ENCODE data around the gene CACNA1A.
A peak's percentile ranks its signal among the peaks of the same experiment; 100 is the strongest.
"Not testable (repeated sequence)": the region's sequence is repeated elsewhere in the genome, so short reads cannot be mapped to it uniquely, and the experiment has no call there.

Gene CACNA1A

GRCh38 chr19:13166151-13166550 is 340.1 kb downstream of the CACNA1A start:
- not testable (repeated sequence) for H3K23ac ChIP-seq (ENCODE audit: low read length); H3K14ac ChIP-seq (ENCODE audit: low read length); H3K79me2 ChIP-seq (ENCODE audit: control insufficient read depth, insufficient read depth, low read length, poor library complexity); H2AK5ac ChIP-seq (ENCODE audit: low read length); H3K27ac ChIP-seq (ENCODE audit: low read depth, low read length); H3K36me3 ChIP-seq (ENCODE audit: control insufficient read depth in 1 of 2, insufficient read depth in 2 of 2, low read length in 2 of 2); DNase-seq; H3K4ac ChIP-seq (ENCODE audit: low read depth, low read length); H3K4me2 ChIP-seq (ENCODE audit: low read length); H3K9ac ChIP-seq (ENCODE audit: low read length); H4K12ac ChIP-seq (ENCODE audit: low read depth, low read length); H2AFZ ChIP-seq (ENCODE audit: insufficient read depth, low read length, poor library complexity); H4K8ac ChIP-seq (ENCODE audit: low read depth, low read length); H3K9me3 ChIP-seq (ENCODE audit: insufficient read depth, low read depth, low read length); H3K27me3 ChIP-seq (ENCODE audit: insufficient read depth, low read length); H3K4me3 ChIP-seq (ENCODE audit: low read depth, low read length)
- peaks cover 68% of the 10 kb centered on the region for H3K79me1 ChIP-seq (ENCODE audit: low read length)
- peak overlapping the region; percentile 74 for H3K18ac ChIP-seq (ENCODE audit: low read length)
- H2BK5ac ChIP-seq (ENCODE audit: low read depth, low read length, poor library complexity): peak overlapping the region; percentile 85
- no CpG with 5 or more reads among the region's 3 CpGs for WGBS (ENCODE audit: extremely low coverage, insufficient coverage, insufficient read length)
- H3K4me1 ChIP-seq (ENCODE audit: control insufficient read depth in 1 of 2, insufficient read depth in 2 of 2, low read length in 2 of 2): peaks cover 47% of the 10 kb centered on the region in 2 experiments
- H4K91ac ChIP-seq (ENCODE audit: low read depth, low read length): peak overlapping the region; percentile 94
- H2BK120ac ChIP-seq (ENCODE audit: insufficient read depth, low read length, poor library complexity): peak overlapping the region; percentile 97
- H2BK12ac ChIP-seq (ENCODE audit: low read length): peak overlapping the region; percentile 85

GRCh38 chr19:13165162-13165997 is 340.9 kb downstream of the CACNA1A start:
- peak overlapping the region; percentile 94 for H4K91ac ChIP-seq (ENCODE audit: low read depth, low read length)
- H3K23ac ChIP-seq (ENCODE audit: low read length): no peak overlapping the region
- no peaks in the 10 kb centered on the region for H3K9me3 ChIP-seq (ENCODE audit: insufficient read depth, low read depth, low read length)
- peak in 1 of 2 donors; percentile 26 for DNase-seq
- H3K14ac ChIP-seq (ENCODE audit: low read length): peak overlapping the region; percentile 93
- peak overlapping the region; percentile 96 for H3K27ac ChIP-seq (ENCODE audit: low read depth, low read length)
- peak overlapping the region; percentile 97 for H2BK120ac ChIP-seq (ENCODE audit: insufficient read depth, low read length, poor library complexity)
- H4K8ac ChIP-seq (ENCODE audit: low read depth, low read length): peak overlapping the region; percentile 96
- H3K4me3 ChIP-seq (ENCODE audit: low read depth, low read length): no peak overlapping the region
- peaks cover 10% of the 10 kb centered on the region for H3K79me2 ChIP-seq (ENCODE audit: control insufficient read depth, insufficient read depth, low read length, poor library complexity)
- no peaks in the 10 kb centered on the region for H3K27me3 ChIP-seq (ENCODE audit: insufficient read depth, low read length)
- no peaks in the 10 kb centered on the region for H3K36me3 ChIP-seq (ENCODE audit: control insufficient read depth in 1 of 2, insufficient read depth in 2 of 2, low read length in 2 of 2)
- H3K79me1 ChIP-seq (ENCODE audit: low read length): peaks cover 67% of the 10 kb centered on the region
- peak overlapping the region; percentile 85 for H2BK12ac ChIP-seq (ENCODE audit: low read length)
- peak overlapping the region; percentile 94 for H2BK5ac ChIP-seq (ENCODE audit: low read depth, low read length, poor library complexity)
- H3K4ac ChIP-seq (ENCODE audit: low read depth, low read length): peak overlapping the region; percentile 75
- no peak overlapping the region for H3K9ac ChIP-seq (ENCODE audit: low read length)
- H3K4me2 ChIP-seq (ENCODE audit: low read length): no peak overlapping the region
- WGBS (ENCODE audit: extremely low coverage, insufficient coverage, insufficient read length): no CpG with 5 or more reads among the region's 19 CpGs
- H4K12ac ChIP-seq (ENCODE audit: low read depth, low read length): peak overlapping the region; percentile 12
- peak overlapping the region; percentile 87 for H2AK5ac ChIP-seq (ENCODE audit: low read length)
- H3K18ac ChIP-seq (ENCODE audit: low read length): peak overlapping the region; percentile 94
- H3K4me1 ChIP-seq (ENCODE audit: control insufficient read depth in 1 of 2, insufficient read depth in 2 of 2, low read length in 2 of 2): peaks cover 44 to 46% of the 10 kb centered on the region in 2 experiments
- H2AFZ ChIP-seq (ENCODE audit: insufficient read depth, low read length, poor library complexity): peak overlapping the region; percentile 41

GRCh38 chr19:13164343-13165161 is 341.7 kb downstream of the CACNA1A start:
- Histone ChIP-seq H4K12ac (ENCODE audit: low read depth, low read length) (peak overlapping the region; percentile 12), H2BK120ac (ENCODE audit: insufficient read depth, low read length, poor library complexity) (peak overlapping the region; percentile 91), H4K91ac (ENCODE audit: low read depth, low read length) (peak overlapping the region; percentile 94), H3K4me1 (ENCODE audit: control insufficient read depth in 1 of 2, insufficient read depth in 2 of 2, low read length in 2 of 2) (peaks cover 37 to 42% of the 10 kb centered on the region in 2 experiments), H2BK5ac (ENCODE audit: low read depth, low read length, poor library complexity) (peak overlapping the region; percentile 94), H3K4ac (ENCODE audit: low read depth, low read length) (peak overlapping the region; percentile 75), H3K27me3 (ENCODE audit: insufficient read depth, low read length) (no peaks in the 10 kb centered on the region), H3K9ac (ENCODE audit: low read length) (no peak overlapping the region), H3K4me2 (ENCODE audit: low read length) (peak overlapping the region; percentile 50), H2AFZ (ENCODE audit: insufficient read depth, low read length, poor library complexity) (peak overlapping the region; percentile 41), H3K79me1 (ENCODE audit: low read length) (peaks cover 61% of the 10 kb centered on the region), H3K14ac (ENCODE audit: low read length) (peak overlapping the region; percentile 93), H3K79me2 (ENCODE audit: control insufficient read depth, insufficient read depth, low read length, poor library complexity) (peaks cover 10% of the 10 kb centered on the region), H3K36me3 (ENCODE audit: control insufficient read depth in 1 of 2, insufficient read depth in 2 of 2, low read length in 2 of 2) (no peaks in the 10 kb centered on the region), H3K18ac (ENCODE audit: low read length) (peak overlapping the region; percentile 95), H3K4me3 (ENCODE audit: low read depth, low read length) (peak overlapping the region; percentile 10), H3K9me3 (ENCODE audit: insufficient read depth, low read depth, low read length) (no peaks in the 10 kb centered on the region), H3K27ac (ENCODE audit: low read depth, low read length) (peak overlapping the region; percentile 96), H2BK12ac (ENCODE audit: low read length) (peak overlapping the region; percentile 82), H4K8ac (ENCODE audit: low read depth, low read length) (peak overlapping the region; percentile 96), H2AK5ac (ENCODE audit: low read length) (peak overlapping the region; percentile 86), H3K23ac (ENCODE audit: low read length) (no peak overlapping the region)
- DNase-seq: peak; percentile 31 to 36
- no CpG with 5 or more reads among the region's 19 CpGs for WGBS (ENCODE audit: extremely low coverage, insufficient coverage, insufficient read length)

- peak overlapping the region; percentile 97 for H4K8ac ChIP-seq (ENCODE audit: low read depth, low read length)
- peak overlapping the region; percentile 84 for H2AFZ ChIP-seq (ENCODE audit: insufficient read depth, low read length, poor library complexity)
- H3K4me3 ChIP-seq (ENCODE audit: low read depth, low read length): peak overlapping the region; percentile 10
- DNase-seq: peak; percentile 79 to 81
- peak overlapping the region; percentile 100 for H2BK120ac ChIP-seq (ENCODE audit: insufficient read depth, low read length, poor library complexity)
- H3K9me3 ChIP-seq (ENCODE audit: insufficient read depth, low read depth, low read length): no peaks in the 10 kb centered on the region
- no peak overlapping the region for H3K9ac ChIP-seq (ENCODE audit: low read length)
- H3K23ac ChIP-seq (ENCODE audit: low read length): no peak overlapping the region
- no CpG with 5 or more reads among the region's 20 CpGs for WGBS (ENCODE audit: extremely low coverage, insufficient coverage, insufficient read length)
- peak overlapping the region; percentile 98 for H3K14ac ChIP-seq (ENCODE audit: low read length)
- H3K27ac ChIP-seq (ENCODE audit: low read depth, low read length): peak overlapping the region; percentile 96
- H4K12ac ChIP-seq (ENCODE audit: low read depth, low read length): peak overlapping the region; percentile 95
- peaks cover 55% of the 10 kb centered on the region for H3K79me1 ChIP-seq (ENCODE audit: low read length)
- H3K27me3 ChIP-seq (ENCODE audit: insufficient read depth, low read length): no peaks in the 10 kb centered on the region
- peaks cover 10% of the 10 kb centered on the region for H3K79me2 ChIP-seq (ENCODE audit: control insufficient read depth, insufficient read depth, low read length, poor library complexity)
- H3K4ac ChIP-seq (ENCODE audit: low read depth, low read length): peak overlapping the region; percentile 96
- peak overlapping the region; percentile 97 for H3K18ac ChIP-seq (ENCODE audit: low read length)
- peaks cover 31 to 35% of the 10 kb centered on the region in 2 experiments for H3K4me1 ChIP-seq (ENCODE audit: control insufficient read depth in 1 of 2, insufficient read depth in 2 of 2, low read length in 2 of 2)
- peak overlapping the region; percentile 100 for H2BK5ac ChIP-seq (ENCODE audit: low read depth, low read length, poor library complexity)
- H3K4me2 ChIP-seq (ENCODE audit: low read length): peak overlapping the region; percentile 50
- H2AK5ac ChIP-seq (ENCODE audit: low read length): peak overlapping the region; percentile 99
- H2BK12ac ChIP-seq (ENCODE audit: low read length): peak overlapping the region; percentile 99
- no peaks in the 10 kb centered on the region for H3K36me3 ChIP-seq (ENCODE audit: control insufficient read depth in 1 of 2, insufficient read depth in 2 of 2, low read length in 2 of 2)
- peak overlapping the region; percentile 94 for H4K91ac ChIP-seq (ENCODE audit: low read depth, low read length)
These were observed 342.5 kb downstream of the CACNA1A start for GRCh38 chr19:13163609-13164342.

Measured in trophoblast cell (in vitro differentiated cells and primary cell).